ENCODE data around the gene CCDC110. TPM values are rescaled to one million over a fixed set of nuclear protein-coding genes. Genes with fewer than 3 reads are reported as not detected.

Gene CCDC110
- total and polyA plus RNA-seq, 2 of the 13 experiments (the other 11 are each of a cell fraction or from before 2014, with no cell fraction given), result not detected

DNA sequence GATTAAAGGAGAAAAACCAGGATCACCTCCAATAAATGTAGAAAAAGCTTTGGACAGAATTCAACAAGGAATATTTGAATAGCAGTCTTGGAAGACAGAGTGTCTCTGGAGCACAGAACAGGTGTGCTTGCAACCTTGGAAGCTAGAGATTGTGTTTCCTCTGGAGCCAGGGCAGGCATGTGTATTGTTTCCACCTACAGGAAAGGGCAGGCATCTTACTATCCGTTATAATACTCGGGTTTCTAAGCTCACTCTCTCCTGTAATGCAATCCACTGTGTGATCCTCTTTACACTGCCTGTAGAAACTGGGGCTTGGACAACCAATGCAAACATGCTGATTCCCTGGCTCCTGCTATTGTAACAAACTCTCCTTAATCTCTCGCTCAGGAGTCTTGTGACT lies 14.4 kb downstream of the CCDC110 start (continued):
- TF ChIP-seq, protein P1, sequence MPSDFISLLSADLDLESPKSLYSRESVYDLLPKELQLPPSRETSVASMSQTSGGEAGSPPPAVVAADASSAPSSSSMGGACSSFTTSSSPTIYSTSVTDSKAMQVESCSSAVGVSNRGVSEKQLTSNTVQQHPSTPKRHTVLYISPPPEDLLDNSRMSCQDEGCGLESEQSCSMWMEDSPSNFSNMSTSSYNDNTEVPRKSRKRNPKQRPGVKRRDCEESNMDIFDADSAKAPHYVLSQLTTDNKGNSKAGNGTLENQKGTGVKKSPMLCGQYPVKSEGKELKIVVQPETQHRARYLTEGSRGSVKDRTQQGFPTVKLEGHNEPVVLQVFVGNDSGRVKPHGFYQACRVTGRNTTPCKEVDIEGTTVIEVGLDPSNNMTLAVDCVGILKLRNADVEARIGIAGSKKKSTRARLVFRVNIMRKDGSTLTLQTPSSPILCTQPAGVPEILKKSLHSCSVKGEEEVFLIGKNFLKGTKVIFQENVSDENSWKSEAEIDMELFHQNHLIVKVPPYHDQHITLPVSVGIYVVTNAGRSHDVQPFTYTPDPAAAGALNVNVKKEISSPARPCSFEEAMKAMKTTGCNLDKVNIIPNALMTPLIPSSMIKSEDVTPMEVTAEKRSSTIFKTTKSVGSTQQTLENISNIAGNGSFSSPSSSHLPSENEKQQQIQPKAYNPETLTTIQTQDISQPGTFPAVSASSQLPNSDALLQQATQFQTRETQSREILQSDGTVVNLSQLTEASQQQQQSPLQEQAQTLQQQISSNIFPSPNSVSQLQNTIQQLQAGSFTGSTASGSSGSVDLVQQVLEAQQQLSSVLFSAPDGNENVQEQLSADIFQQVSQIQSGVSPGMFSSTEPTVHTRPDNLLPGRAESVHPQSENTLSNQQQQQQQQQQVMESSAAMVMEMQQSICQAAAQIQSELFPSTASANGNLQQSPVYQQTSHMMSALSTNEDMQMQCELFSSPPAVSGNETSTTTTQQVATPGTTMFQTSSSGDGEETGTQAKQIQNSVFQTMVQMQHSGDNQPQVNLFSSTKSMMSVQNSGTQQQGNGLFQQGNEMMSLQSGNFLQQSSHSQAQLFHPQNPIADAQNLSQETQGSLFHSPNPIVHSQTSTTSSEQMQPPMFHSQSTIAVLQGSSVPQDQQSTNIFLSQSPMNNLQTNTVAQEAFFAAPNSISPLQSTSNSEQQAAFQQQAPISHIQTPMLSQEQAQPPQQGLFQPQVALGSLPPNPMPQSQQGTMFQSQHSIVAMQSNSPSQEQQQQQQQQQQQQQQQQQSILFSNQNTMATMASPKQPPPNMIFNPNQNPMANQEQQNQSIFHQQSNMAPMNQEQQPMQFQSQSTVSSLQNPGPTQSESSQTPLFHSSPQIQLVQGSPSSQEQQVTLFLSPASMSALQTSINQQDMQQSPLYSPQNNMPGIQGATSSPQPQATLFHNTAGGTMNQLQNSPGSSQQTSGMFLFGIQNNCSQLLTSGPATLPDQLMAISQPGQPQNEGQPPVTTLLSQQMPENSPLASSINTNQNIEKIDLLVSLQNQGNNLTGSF (CRISPR knock-in tag; IDR thresholded peaks at IDR 0.05), result no peak

DNA sequence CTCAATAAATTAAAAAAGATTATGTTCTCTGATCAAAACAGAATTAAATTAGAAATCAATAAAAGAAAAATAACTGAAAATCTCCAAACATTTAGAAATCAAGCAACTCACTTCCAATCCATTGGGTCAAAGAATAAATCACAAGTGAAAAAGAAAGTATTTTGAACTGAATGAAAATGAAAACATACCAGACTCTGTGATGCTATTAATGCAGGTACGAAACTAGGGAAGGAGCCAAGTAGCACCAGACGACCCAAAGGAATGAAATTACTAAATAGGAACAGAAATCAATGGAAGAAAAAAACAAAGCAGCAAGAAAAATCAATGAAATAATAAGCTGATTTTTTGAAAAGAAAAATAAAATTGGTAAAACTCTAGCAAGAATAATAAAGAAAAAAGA lies 15.4 kb downstream of the CCDC110 start:
- Histone ChIP-seq H3K27me3 (ENCODE audit: control insufficient read depth in 1 of 2, insufficient read depth in 2 of 2, low read length in 2 of 2) (peaks cover 0 to 13% of the 10 kb centered on the region in 2 experiments; a peak in 1 of 5 replicates), H3K4me1 (ENCODE audit: insufficient read depth, low read length) (peaks cover 10% of the 10 kb centered on the region), H3K4me2 (ENCODE audit: low read depth, low read length) (no peak overlapping the region), H3K4me3 (replicated peaks in 1 of 3; ENCODE audit: insufficient read depth in 1 of 3, low read depth in 2 of 3, low read length in 3 of 3) (no peak overlapping the region), H3K27ac (ENCODE audit: extremely low read length, insufficient read depth, low read length) (no peak overlapping the region), H3K79me2 (ENCODE audit: insufficient read depth, low read length) (no peaks in the 10 kb centered on the region), H3K9ac (ENCODE audit: insufficient read depth, low read depth, low read length) (no peak overlapping the region), H2AFZ (ENCODE audit: low read length) (no peak overlapping the region), H4K20me1 (ENCODE audit: insufficient read depth, low read length) (no peaks in the 10 kb centered on the region), H3K36me3 (replicated peaks in 1 of 2; ENCODE audit: control insufficient read depth in 1 of 2, insufficient read depth in 2 of 2, low read length in 2 of 2) (no peaks in the 10 kb centered on the region), H3K9me3 (ENCODE audit: low read length) (no peaks in the 10 kb centered on the region)
- ATAC-seq, result no peak
- CTCF ChIA-PET (ENCODE audit: low intra/inter-chr PET ratio, low total read pairs), result no interaction called here
- no peak for DNase-seq (ENCODE audit: low spot score)
- WGBS (ENCODE audit: low lambda C conversion rate), result 23% methylated on average over 2 of the region's 2 CpGs
- POLR2A ChIA-PET, result no interaction called here
- intact Hi-C loops (cut with micrococcal nuclease; ENCODE audit: unreplicated experiment) (no loop called here), in situ Hi-C loops (cut with HindIII; ENCODE audit: extremely low pct_ligation_motif_present, low pct_unique_long_range_greater_than_20kb) (loop anchor here (25.0 kb wide), 1 partner anchor 581 kb away; no protein-coding TSS in a partner anchor)
- FAIRE-seq, result no peak
- no TSS peak for BruUV-seq (replicated peaks)
- no peak for TF ChIP-seq NFE2L2 (IDR thresholded peaks at IDR 0.05; ENCODE audit: low read length)
- no peak for TF ChIP-seq HOXA3 (CRISPR knock-in tag; IDR thresholded peaks at IDR 0.05)
- no peak for TF ChIP-seq THAP8 (CRISPR knock-in tag; IDR thresholded peaks at IDR 0.05; ENCODE audit: borderline replicate concordance)
- TF ChIP-seq SP2 (CRISPR knock-in tag; IDR thresholded peaks at IDR 0.05), result no peak
- no peak for TF ChIP-seq NR1H2 (CRISPR knock-in tag; IDR thresholded peaks at IDR 0.05; ENCODE audit: borderline replicate concordance, low read depth)
- TF ChIP-seq ATF7 (IDR thresholded peaks at IDR 0.05), result no peak
- no peak for TF ChIP-seq ATF7 (CRISPR knock-in tag; IDR thresholded peaks at IDR 0.05)
- no peak for TF ChIP-seq ZNF740 (CRISPR knock-in tag; IDR thresholded peaks at IDR 0.05)
- no peak for TF ChIP-seq SNRNP70 (IDR thresholded peaks at IDR 0.05; ENCODE audit: low read depth, low read length)
- TF ChIP-seq XBP1 (CRISPR knock-in tag; IDR thresholded peaks at IDR 0.05), result no peak
- TF ChIP-seq DNMT1 (CRISPR knock-in tag; IDR thresholded peaks at IDR 0.05), result no peak
- TF ChIP-seq, protein P2, sequence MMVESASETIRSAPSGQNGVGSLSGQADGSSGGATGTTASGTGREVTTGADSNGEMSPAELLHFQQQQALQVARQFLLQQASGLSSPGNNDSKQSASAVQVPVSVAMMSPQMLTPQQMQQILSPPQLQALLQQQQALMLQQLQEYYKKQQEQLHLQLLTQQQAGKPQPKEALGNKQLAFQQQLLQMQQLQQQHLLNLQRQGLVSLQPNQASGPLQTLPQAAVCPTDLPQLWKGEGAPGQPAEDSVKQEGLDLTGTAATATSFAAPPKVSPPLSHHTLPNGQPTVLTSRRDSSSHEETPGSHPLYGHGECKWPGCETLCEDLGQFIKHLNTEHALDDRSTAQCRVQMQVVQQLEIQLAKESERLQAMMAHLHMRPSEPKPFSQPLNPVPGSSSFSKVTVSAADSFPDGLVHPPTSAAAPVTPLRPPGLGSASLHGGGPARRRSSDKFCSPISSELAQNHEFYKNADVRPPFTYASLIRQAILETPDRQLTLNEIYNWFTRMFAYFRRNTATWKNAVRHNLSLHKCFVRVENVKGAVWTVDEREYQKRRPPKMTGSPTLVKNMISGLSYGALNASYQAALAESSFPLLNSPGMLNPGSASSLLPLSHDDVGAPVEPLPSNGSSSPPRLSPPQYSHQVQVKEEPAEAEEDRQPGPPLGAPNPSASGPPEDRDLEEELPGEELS (CRISPR knock-in tag; IDR thresholded peaks at IDR 0.05), result no peak
- TF ChIP-seq HNRNPH1 (optimal IDR thresholded peaks at IDR 0.05; ENCODE audit: low read depth, low read length), result no peak
- TF ChIP-seq ZNF644 (CRISPR knock-in tag; IDR thresholded peaks at IDR 0.05; ENCODE audit: low read depth), result no peak
- TF ChIP-seq MAFF (IDR thresholded peaks at IDR 0.05; ENCODE audit: low read depth, low read length), result no peak
- no peak for TF ChIP-seq GABPA (IDR thresholded peaks at IDR 0.05; ENCODE audit: low read depth, low read length)
- no peak for TF ChIP-seq GABPA (CRISPR knock-in tag; IDR thresholded peaks at IDR 0.05; ENCODE audit: low read depth)
